ENCODE measurements around the gene SLAMF7.

DNA sequence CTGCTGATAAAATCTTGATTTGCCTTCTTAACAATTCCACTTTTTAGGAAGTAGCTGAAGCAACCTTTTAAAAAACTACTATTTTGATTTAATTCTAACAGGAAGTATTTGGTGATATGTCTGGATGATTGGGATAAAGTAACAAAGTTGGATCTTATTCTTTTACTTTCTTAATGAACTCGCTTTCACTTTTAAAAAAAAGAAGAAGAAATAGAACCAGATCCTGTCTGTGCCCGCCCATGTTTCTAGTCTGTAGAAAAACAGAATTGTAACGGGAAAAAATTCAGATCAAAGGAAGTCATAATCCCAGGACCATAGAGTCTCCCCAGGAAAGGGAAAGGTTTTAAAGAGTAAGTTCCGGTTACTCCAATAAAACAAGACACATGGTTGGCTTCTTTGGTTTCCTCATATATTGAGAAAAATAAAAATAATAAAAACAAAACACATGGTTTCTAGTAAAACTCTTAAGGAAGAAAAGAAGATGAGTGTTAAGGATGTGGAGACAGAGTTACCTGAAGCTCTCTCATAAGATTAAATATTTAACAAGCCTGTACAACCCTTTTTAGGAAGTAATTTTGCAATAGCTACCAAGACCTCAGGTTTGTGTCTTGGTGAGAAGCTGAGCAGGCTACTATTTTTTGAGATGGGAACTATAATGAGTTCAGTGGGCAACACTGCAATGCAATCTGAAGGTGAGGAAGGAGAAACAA, 32.4 kb upstream of the SLAMF7 start:
- TF ChIP-seq NANOG (IDR thresholded peaks at IDR 0.05; ENCODE audit: borderline replicate concordance) (no peak), CREB1 (CRISPR knock-in tag; IDR thresholded peaks at IDR 0.05; ENCODE audit: low read depth) (no peak)
- TF ChIP-seq, protein P1, sequence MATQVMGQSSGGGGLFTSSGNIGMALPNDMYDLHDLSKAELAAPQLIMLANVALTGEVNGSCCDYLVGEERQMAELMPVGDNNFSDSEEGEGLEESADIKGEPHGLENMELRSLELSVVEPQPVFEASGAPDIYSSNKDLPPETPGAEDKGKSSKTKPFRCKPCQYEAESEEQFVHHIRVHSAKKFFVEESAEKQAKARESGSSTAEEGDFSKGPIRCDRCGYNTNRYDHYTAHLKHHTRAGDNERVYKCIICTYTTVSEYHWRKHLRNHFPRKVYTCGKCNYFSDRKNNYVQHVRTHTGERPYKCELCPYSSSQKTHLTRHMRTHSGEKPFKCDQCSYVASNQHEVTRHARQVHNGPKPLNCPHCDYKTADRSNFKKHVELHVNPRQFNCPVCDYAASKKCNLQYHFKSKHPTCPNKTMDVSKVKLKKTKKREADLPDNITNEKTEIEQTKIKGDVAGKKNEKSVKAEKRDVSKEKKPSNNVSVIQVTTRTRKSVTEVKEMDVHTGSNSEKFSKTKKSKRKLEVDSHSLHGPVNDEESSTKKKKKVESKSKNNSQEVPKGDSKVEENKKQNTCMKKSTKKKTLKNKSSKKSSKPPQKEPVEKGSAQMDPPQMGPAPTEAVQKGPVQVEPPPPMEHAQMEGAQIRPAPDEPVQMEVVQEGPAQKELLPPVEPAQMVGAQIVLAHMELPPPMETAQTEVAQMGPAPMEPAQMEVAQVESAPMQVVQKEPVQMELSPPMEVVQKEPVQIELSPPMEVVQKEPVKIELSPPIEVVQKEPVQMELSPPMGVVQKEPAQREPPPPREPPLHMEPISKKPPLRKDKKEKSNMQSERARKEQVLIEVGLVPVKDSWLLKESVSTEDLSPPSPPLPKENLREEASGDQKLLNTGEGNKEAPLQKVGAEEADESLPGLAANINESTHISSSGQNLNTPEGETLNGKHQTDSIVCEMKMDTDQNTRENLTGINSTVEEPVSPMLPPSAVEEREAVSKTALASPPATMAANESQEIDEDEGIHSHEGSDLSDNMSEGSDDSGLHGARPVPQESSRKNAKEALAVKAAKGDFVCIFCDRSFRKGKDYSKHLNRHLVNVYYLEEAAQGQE (IDR thresholded peaks at IDR 0.05; ENCODE audit: unreplicated experiment) = no peak
- TF ChIP-seq, protein P2, sequence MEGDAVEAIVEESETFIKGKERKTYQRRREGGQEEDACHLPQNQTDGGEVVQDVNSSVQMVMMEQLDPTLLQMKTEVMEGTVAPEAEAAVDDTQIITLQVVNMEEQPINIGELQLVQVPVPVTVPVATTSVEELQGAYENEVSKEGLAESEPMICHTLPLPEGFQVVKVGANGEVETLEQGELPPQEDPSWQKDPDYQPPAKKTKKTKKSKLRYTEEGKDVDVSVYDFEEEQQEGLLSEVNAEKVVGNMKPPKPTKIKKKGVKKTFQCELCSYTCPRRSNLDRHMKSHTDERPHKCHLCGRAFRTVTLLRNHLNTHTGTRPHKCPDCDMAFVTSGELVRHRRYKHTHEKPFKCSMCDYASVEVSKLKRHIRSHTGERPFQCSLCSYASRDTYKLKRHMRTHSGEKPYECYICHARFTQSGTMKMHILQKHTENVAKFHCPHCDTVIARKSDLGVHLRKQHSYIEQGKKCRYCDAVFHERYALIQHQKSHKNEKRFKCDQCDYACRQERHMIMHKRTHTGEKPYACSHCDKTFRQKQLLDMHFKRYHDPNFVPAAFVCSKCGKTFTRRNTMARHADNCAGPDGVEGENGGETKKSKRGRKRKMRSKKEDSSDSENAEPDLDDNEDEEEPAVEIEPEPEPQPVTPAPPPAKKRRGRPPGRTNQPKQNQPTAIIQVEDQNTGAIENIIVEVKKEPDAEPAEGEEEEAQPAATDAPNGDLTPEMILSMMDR (conservative IDR thresholded peaks at IDR 0.05; ENCODE audit: low read depth in 2 of 2) = no peak
